AG10803 (cell line): ENCODE results near the gene MSH3.
"Not testable (repeated sequence)": the region's sequence is repeated elsewhere in the genome, so short reads cannot be mapped to it uniquely, and the experiment has no call there.

ENCODE experiments used
- DNase-seq: peaks from one replicate; pipeline ENCODE4 v3.0.0; 2010; ENCODE audit warnings: low read depth
- H3K4me3 ChIP-seq: 2 replicates; pipeline ENCODE4 v1.5.1; 2011; ENCODE audit warnings: mild to moderate bottlenecking, low read length, control low read depth
- CTCF ChIP-seq: conservative IDR thresholded peaks from 2 replicates; pipeline ENCODE4 v1.5.1; 2011; ENCODE audit warnings: mild to moderate bottlenecking, low read length, control low read depth, inconsistent platforms

Gene MSH3

DNA sequence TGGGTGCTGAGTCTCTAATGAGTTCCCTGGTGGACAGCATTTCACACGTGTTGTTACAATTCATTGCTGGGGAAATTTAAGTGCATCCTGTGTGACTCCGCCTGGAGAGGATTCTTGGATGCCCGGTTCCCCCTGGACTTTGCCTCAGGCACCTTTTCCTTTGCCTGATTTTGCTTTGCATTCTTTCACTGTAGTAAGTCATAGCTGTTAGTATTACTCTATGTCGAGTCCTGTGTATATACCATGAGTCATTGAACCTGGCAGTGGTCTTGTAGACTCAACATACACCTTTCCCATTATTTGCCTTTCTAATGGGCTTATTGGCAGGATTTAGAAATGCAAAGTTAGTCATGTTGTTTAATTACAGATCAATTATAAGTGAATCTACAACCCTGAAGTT, 82.3 kb downstream of the MSH3 start:
- H3K4me3 ChIP-seq, result no peak overlapping the region
- no peak for TF ChIP-seq CTCF
- no peak for DNase-seq

DNA sequence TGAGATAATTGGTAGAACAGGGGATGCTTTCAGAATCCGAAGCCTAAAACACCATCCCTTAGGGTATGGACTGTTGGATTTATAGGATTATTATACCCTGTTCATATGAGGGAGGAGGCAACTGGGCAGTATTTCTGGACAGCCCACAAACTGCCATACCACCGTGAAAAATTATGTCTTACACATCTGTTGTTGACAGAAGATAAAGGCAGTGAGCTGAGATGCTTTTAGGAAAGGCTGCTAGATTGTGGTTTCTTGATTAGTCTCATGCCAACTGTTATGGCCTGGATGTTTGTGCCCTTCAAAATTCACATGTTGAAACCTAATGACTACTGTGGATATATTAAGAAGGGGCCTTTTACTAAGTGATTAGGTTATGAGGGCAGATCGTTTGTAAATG, 84.0 kb downstream of the MSH3 start:
- no peak overlapping the region for H3K4me3 ChIP-seq
- TF ChIP-seq CTCF, result no peak
- no peak for DNase-seq

DNA sequence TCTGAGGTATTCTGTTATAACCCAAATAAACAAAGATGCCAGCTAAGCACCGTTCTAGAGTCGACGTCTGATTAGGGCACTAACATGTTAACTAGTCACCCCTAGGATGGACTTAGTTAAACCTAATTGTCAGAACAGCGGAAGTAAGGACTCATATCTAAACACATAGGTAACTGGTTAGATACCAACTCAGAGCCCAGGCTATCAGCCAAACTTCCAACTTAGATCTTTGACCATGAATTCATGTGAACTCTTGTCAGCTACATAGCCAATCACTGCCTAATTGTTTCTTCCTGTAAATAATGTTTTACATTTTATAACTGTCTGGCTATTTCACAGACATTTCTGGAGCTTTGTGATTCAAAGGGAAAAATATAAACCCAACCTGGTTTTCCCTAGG, 84.6 kb downstream of the MSH3 start:
- no peak overlapping the region for H3K4me3 ChIP-seq
- no peak for DNase-seq
- no peak for TF ChIP-seq CTCF

- no peak overlapping the region for H3K4me3 ChIP-seq
- DNase-seq, result no peak
- TF ChIP-seq CTCF, result no peak
Observed at GRCh38 chr5:80739496-80739895, 85.0 kb downstream of the MSH3 start.

DNA sequence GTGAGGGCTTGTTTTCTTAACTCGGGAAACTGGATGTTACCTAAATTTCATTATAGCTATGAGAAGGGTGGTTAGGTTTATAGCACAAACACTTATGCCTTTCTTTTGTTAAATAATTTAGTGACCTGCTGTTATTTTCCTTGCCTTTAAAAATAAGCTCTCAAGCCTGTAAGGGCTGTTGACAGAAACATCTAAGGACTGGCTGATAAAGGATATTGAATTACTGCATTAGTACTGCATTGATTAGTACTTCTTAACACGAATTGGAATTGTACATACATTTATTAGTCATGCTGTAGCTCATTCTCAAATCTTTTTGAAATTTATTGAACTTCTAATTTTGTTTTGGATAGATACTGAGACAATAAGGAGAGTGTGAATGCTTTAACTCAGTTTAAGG, 85.4 kb downstream of the MSH3 start:
- H3K4me3 ChIP-seq, result no peak overlapping the region
- DNase-seq, result no peak
- TF ChIP-seq CTCF, result no peak

DNA sequence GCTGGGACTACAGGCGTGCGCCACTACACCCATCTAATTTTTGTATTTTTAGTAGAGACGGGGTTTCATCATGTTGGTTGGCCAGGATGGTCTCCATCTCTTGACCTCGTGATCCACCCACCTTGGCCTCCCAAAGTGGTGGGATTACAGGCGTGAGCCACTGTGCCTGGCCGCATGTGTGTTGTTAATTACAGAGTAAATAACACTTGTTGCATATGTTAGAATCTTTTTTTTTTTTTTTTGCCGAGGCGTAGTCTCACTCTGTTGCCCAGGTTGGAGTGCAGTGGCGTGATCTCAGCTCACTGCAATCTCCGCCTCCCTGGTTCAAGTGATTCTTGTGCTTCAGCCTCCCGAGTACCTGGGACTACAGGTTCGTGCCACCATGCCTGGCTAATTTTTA, 86.0 kb downstream of the MSH3 start:
- not testable (repeated sequence) for DNase-seq, H3K4me3 ChIP-seq

GRCh38 chr5:80740999-80741398, 86.5 kb downstream of the MSH3 start:
- no peak for TF ChIP-seq CTCF
- DNase-seq, result no peak
- no peak overlapping the region for H3K4me3 ChIP-seq

GRCh38 chr5:80744149-80744548, 89.7 kb downstream of the MSH3 start:
- DNase-seq, result no peak
- no peak for TF ChIP-seq CTCF
- H3K4me3 ChIP-seq, result no peak overlapping the region
